Smooth muscle cell (in vitro differentiated cells): ENCODE results near the gene C2orf80. TPM values are rescaled to one million over a fixed set of nuclear protein-coding genes. Genes with fewer than 3 reads are reported as not detected.
"Not testable (repeated sequence)": the region's sequence is repeated elsewhere in the genome, so short reads cannot be mapped to it uniquely, and the experiment has no call there.

Experiments
- DNase-seq: peaks from one replicate; lab custom pipeline; 2025; ENCODE audit not compliant: unreplicated experiment; lab: John Stamatoyannopoulos, UW
- H2AFZ ChIP-seq: fragments of 200-600 bp; sonication (generic); 2 replicates; pipeline ENCODE4 v1.6.0; 2016; ENCODE audit warnings: antibody characterized with exemption, low read depth, mild to moderate bottlenecking
- H3F3A ChIP-seq: fragments of 200-600 bp; sonication (generic); 2 replicates; pipeline ENCODE4 v1.6.0; 2017; ENCODE audit warnings: antibody characterized with exemption, low read depth
- H3K27ac ChIP-seq: fragments of 200-600 bp; sonication (generic); 2 replicates; pipeline ENCODE4 v1.5.1; 2016; ENCODE audit warnings: low read depth, mild to moderate bottlenecking
- H3K27me3 ChIP-seq: fragments of 200-600 bp; sonication (generic); 2 replicates; pipeline ENCODE4 v1.6.1; 2016; ENCODE audit warnings: low read depth, mild to moderate bottlenecking
- H3K36me3 ChIP-seq: fragments of 200-600 bp; sonication (generic); 2 replicates; pipeline ENCODE4 v1.5.1; 2016; ENCODE audit warnings: low read depth
- H3K4me1 ChIP-seq: fragments of 200-600 bp; sonication (generic); 2 replicates; pipeline ENCODE4 v1.5.1; 2016; ENCODE audit warnings: low read depth
- H3K4me2 ChIP-seq: fragments of 200-600 bp; sonication (generic); 2 replicates; pipeline ENCODE4 v1.6.0; 2016; ENCODE audit warnings: mild to moderate bottlenecking
- H3K4me3 ChIP-seq: fragments of 200-600 bp; sonication (generic); 2 replicates; pipeline ENCODE4 v1.5.1; 2016; ENCODE audit warnings: mild to moderate bottlenecking
- H3K79me2 ChIP-seq: fragments of 200-600 bp; sonication (generic); 2 replicates; pipeline ENCODE4 v1.6.0; 2016; ENCODE audit warnings: low read depth, mild to moderate bottlenecking
- H3K9ac ChIP-seq: fragments of 200-600 bp; sonication (generic); 2 replicates; pipeline ENCODE4 v1.6.0; 2016; ENCODE audit warnings: low read depth
- H3K9me3 ChIP-seq: fragments of 200-600 bp; sonication (generic); replicated peaks from 2 replicates; pipeline ENCODE4 v1.5.1; 2016; ENCODE audit warnings: low read depth
- H4K20me1 ChIP-seq: fragments of 200-600 bp; sonication (generic); 2 replicates; pipeline ENCODE4 v1.6.0; 2016; ENCODE audit warnings: low read depth
- WGBS: methylation state at CpG from one replicate; pipeline ENCODE4 v1.1.7; 2016; ENCODE audit warnings: low lambda C conversion rate; 5-methylcytosine and 5-hydroxymethylcytosine counted together
- polyA plus RNA-seq: library from polyadenylated mRNA; unstranded; fragments of >200 nt; fragmentation: Nextera tagmentation; extraction: Ambion mirVana; gene quantifications from 2 replicates; pipeline ENCODE4 v1.2.1, GENCODE V29; 2016
- total RNA-seq: library from RNA; depleted of rRNA; stranded (reverse); fragments of >200 nt; gene quantifications from 2 replicates; pipeline ENCODE4 v1.2.3, GENCODE V29; 2014
- TF ChIP-seq, protein P1 (sequence below): fragments of 200-600 bp; sonication (generic); IDR thresholded peaks from 2 replicates; pipeline ENCODE4 v1.5.1; 2017; ENCODE audit warnings: borderline replicate concordance, mild to moderate bottlenecking, antibody characterized with exemption; ENCODE audit not compliant: insufficient read depth, poor library complexity, severe bottlenecking

C2orf80 gene
- total and polyA plus RNA-seq, 2 experiments from 2014 or later: not detected

DNA sequence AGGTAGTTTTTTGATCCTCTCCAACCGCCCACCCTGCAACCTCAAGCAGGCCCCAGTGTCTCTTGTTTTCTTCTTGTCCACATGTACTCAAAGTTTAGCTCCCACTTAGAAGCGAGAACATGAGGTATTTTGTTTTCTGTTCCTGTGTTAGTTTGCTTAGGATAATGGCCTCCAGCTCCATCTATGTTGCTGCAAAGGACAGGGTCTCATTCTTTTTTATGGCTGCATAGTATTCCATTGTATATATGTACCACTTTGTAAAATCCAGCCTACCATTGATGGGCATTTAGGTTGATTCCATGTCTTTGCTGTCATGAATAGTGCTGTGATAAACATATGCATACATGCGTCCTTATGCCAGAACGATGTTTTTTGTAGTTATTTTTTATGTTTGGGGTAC is 62.7 kb downstream of the C2orf80 start:
- no peak overlapping the region for H3K27ac ChIP-seq
- H3K27me3 ChIP-seq: no peaks in the 10 kb centered on the region
- 97% methylated on average over 4 of the region's 4 CpGs for WGBS
- H3K4me2 ChIP-seq: no peak overlapping the region
- no peaks in the 10 kb centered on the region for H3K36me3 ChIP-seq
- no peaks in the 10 kb centered on the region for H3K79me2 ChIP-seq
- H3K4me1 ChIP-seq: no peaks in the 10 kb centered on the region
- no peaks in the 10 kb centered on the region for H4K20me1 ChIP-seq
- H3F3A ChIP-seq: peaks cover 4% of the 10 kb centered on the region
- H3K4me3 ChIP-seq: no peak overlapping the region
- no peak overlapping the region for H3K9ac ChIP-seq
- TF ChIP-seq, protein P1, sequence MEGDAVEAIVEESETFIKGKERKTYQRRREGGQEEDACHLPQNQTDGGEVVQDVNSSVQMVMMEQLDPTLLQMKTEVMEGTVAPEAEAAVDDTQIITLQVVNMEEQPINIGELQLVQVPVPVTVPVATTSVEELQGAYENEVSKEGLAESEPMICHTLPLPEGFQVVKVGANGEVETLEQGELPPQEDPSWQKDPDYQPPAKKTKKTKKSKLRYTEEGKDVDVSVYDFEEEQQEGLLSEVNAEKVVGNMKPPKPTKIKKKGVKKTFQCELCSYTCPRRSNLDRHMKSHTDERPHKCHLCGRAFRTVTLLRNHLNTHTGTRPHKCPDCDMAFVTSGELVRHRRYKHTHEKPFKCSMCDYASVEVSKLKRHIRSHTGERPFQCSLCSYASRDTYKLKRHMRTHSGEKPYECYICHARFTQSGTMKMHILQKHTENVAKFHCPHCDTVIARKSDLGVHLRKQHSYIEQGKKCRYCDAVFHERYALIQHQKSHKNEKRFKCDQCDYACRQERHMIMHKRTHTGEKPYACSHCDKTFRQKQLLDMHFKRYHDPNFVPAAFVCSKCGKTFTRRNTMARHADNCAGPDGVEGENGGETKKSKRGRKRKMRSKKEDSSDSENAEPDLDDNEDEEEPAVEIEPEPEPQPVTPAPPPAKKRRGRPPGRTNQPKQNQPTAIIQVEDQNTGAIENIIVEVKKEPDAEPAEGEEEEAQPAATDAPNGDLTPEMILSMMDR: no peak
- no peak for DNase-seq
- H3K9me3 ChIP-seq: no peaks in the 10 kb centered on the region
- no peak overlapping the region for H2AFZ ChIP-seq

DNA sequence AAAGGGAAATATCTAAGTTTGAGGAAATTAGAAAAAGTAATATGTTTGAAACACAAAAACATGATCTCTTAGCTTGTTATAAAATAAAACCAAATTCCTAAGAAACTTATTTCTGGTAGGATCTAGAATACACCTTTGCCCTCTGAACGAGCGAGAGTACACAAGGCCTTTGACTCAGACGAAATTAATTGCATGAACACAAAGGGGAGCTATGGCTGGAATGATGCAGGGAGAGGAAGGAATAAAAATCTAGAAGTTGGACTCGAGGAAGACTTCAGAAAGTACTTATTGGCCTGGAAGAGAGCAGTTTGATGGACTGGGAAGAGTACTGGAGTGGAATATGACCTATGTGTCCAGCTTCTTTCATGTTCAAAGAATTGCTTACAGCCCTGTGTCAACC is 64.6 kb downstream of the C2orf80 start:
- H3K36me3 ChIP-seq: no peaks in the 10 kb centered on the region
- H3K79me2 ChIP-seq: no peaks in the 10 kb centered on the region
- H3K4me3 ChIP-seq: no peak overlapping the region
- H4K20me1 ChIP-seq: no peaks in the 10 kb centered on the region
- WGBS: 83% methylated on average over 4 of the region's 4 CpGs
- DNase-seq: no peak
- H2AFZ ChIP-seq: no peak overlapping the region
- H3K9me3 ChIP-seq: no peaks in the 10 kb centered on the region
- TF ChIP-seq, protein P1: no peak
- H3K4me2 ChIP-seq: no peak overlapping the region
- no peak overlapping the region for H3K27ac ChIP-seq
- H3F3A ChIP-seq: no peaks in the 10 kb centered on the region
- no peak overlapping the region for H3K9ac ChIP-seq
- H3K4me1 ChIP-seq: no peaks in the 10 kb centered on the region
- no peaks in the 10 kb centered on the region for H3K27me3 ChIP-seq

DNA sequence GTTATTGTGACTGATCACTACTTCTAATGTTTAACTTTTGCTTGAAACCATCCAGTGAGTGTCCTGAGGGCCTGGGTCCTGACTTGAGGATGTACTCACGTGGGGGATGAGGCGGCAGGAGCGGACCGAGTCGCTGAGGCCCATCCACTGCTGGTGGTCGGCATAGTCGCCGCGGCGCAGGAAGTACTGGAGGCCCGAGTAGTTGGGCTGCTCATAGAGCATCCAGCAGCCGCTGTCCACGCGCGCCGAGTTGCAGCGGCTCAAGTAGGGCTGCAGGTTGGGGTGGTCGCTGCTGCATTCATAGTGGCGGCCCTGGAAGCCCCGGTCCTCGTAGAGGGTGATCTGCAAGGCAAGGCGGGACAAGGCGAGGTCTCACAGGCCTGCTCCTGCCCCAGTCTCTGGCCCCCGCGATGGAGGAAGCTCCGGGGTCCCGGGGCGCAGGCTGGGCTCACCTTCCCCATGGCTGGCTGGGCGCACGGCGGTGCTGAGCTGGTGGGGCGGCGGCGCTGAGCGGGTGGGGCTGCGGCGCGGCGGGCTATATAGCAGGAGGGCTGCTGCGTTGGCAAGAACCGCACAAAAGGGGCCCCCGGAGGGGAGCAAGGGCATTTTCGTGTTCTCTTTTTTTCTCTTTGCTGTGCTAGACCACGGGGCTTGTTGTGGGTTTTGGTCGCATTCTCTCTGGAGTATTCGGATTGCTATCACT is 65.7 kb downstream of the C2orf80 start, which contains the start of gene CRYGD:
Gene CRYGD (minus strand): TSS at position 512 of the 703 bp plus-strand sequence. CDS start 51 bp downstream, at position 461.
- H2AFZ ChIP-seq, H3K79me2 ChIP-seq, H3K4me1 ChIP-seq, H3K9ac ChIP-seq, H3K27ac ChIP-seq, H3K4me3 ChIP-seq, DNase-seq, H3F3A ChIP-seq, H3K27me3 ChIP-seq, H4K20me1 ChIP-seq, H3K9me3 ChIP-seq, H3K36me3 ChIP-seq: not testable (repeated sequence)
- H3K4me2 ChIP-seq: peak within 1 kb of the TSS; percentile 48
- 75% methylated on average over 45 of the region's 46 CpGs for WGBS

DNA sequence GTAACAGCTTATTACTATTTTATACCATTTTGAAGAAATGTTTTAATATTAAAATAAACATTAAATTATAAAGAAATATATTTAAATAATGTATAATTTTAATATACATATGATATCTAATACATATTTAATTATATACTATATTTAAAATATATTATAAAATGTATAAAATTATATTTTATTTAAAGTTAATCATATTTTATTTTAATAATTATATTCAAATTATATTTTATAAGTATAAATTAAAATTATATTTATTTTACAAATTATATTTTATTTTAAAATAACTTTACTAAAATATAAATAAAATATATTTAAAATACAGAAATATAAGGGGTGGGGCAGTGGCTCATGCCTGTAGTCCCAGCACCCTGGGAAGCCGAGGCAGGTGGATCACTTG is 67.6 kb downstream of the C2orf80 start:
- H3K4me2 ChIP-seq: no peak overlapping the region
- H3F3A ChIP-seq: no peaks in the 10 kb centered on the region
- no peaks in the 10 kb centered on the region for H3K79me2 ChIP-seq
- no peak overlapping the region for H2AFZ ChIP-seq
- H3K36me3 ChIP-seq: no peaks in the 10 kb centered on the region
- H3K4me1 ChIP-seq: no peaks in the 10 kb centered on the region
- H3K4me3 ChIP-seq: no peak overlapping the region
- H3K27me3 ChIP-seq: no peaks in the 10 kb centered on the region
- H3K9ac ChIP-seq: no peak overlapping the region
- no peaks in the 10 kb centered on the region for H4K20me1 ChIP-seq
- DNase-seq: no peak
- WGBS: 92% methylated on average over 1 of the region's 1 CpG
- H3K9me3 ChIP-seq: no peaks in the 10 kb centered on the region
- H3K27ac ChIP-seq: no peak overlapping the region
- TF ChIP-seq, protein P1: no peak
